Liver (tissue), 9 donors: ENCODE measurements around the gene ING1. TPM values are rescaled to one million over a fixed set of nuclear protein-coding genes. Genes with fewer than 3 reads are reported as not detected.
"Not testable (repeated sequence)": the region's sequence is repeated elsewhere in the genome, so short reads cannot be mapped to it uniquely, and the experiment has no call there.

ENCODE experiments used
- DNase-seq: peaks from one replicate; pipeline ENCODE4 v3.0.0-alpha.2; 2017; ENCODE audit warnings: low spot score
- H3K27ac ChIP-seq, 2 donors: one replicate each; pipeline ENCODE4 v1.7.0; 2013; ENCODE audit warnings: inconsistent platforms in 2 of 2, low read length in 2 of 2, control low read depth in 1 of 2, low read depth in 1 of 2, mild to moderate bottlenecking in 1 of 2
- H3K27me3 ChIP-seq, 4 donors: one replicate each; pipeline versions ENCODE4 v1.6.1 to v1.7.0; 2013; ENCODE audit warnings: low read length in 3 of 4, inconsistent platforms in 1 of 4, mild to moderate bottlenecking in 1 of 4, moderate library complexity in 1 of 4; ENCODE audit not compliant: control insufficient read depth in 4 of 4, insufficient read depth in 4 of 4
- H3K36me3 ChIP-seq, 4 donors: one replicate each; pipeline versions ENCODE4 v1.6.1 to v1.7.0; 2013; ENCODE audit warnings: low read length in 3 of 4, mild to moderate bottlenecking in 3 of 4, low read depth in 1 of 4, moderate library complexity in 1 of 4; ENCODE audit not compliant: control insufficient read depth in 4 of 4, insufficient read depth in 3 of 4
- H3K4me1 ChIP-seq, 4 donors: one replicate each; pipeline versions ENCODE4 v1.6.1 to v1.7.0; 2013; ENCODE audit warnings: low read length in 3 of 4, mild to moderate bottlenecking in 3 of 4, moderate library complexity in 1 of 4; ENCODE audit not compliant: control insufficient read depth in 4 of 4, insufficient read depth in 4 of 4
- H3K4me3 ChIP-seq, 3 donors: one replicate each; pipeline versions ENCODE4 v1.6.1 to v1.7.0; 2013; ENCODE audit warnings: low read length in 3 of 3, control low read depth in 1 of 3, low read depth in 1 of 3, mild to moderate bottlenecking in 1 of 3
- H3K9ac ChIP-seq, 2 donors: one replicate each; pipeline ENCODE4 v1.7.0; 2013; ENCODE audit warnings: low read length in 2 of 2, mild to moderate bottlenecking in 2 of 2, moderate library complexity in 2 of 2, control low read depth in 1 of 2, low read depth in 1 of 2
- H3K9me3 ChIP-seq, 4 donors: one replicate each; pipeline versions ENCODE4 v1.6.1 to v1.7.0; 2013; ENCODE audit warnings: low read length in 3 of 4; ENCODE audit not compliant: control insufficient read depth in 4 of 4
- EGR1 ChIP-seq, 2 donors: IDR thresholded peaks; 2 replicates each; pipeline ENCODE4 v1.6.1; 2016 to 2018; ENCODE audit warnings: antibody characterized with exemption in 2 of 2, low read depth in 2 of 2
- FOXA1 ChIP-seq: IDR thresholded peaks from 2 replicates; pipeline ENCODE4 v1.6.1; 2016; ENCODE audit warnings: antibody characterized with exemption
- FOXA2 ChIP-seq: IDR thresholded peaks from 2 replicates; pipeline ENCODE4 v1.6.1; 2016; ENCODE audit warnings: antibody characterized with exemption
- GABPA ChIP-seq, 2 donors: IDR thresholded peaks in 1 of 2; conservative IDR thresholded peaks in 1 of 2; 2 replicates each; pipeline ENCODE4 v1.6.1; 2016; ENCODE audit warnings: antibody characterized with exemption in 2 of 2, mild to moderate bottlenecking in 1 of 2, moderate library complexity in 1 of 2
- HNF4A ChIP-seq, 2 donors: conservative IDR thresholded peaks; 2 replicates each; pipeline ENCODE4 v1.6.1; 2016; ENCODE audit warnings: antibody characterized with exemption in 2 of 2, mild to moderate bottlenecking in 2 of 2
- HNF4G ChIP-seq: IDR thresholded peaks from 2 replicates; pipeline ENCODE4 v1.6.1; 2016; ENCODE audit warnings: antibody characterized with exemption
- JUND ChIP-seq, 2 donors: IDR thresholded peaks; 2 replicates each; pipeline ENCODE4 v1.6.1; 2016; ENCODE audit warnings: antibody characterized with exemption in 2 of 2
- NR2F2 ChIP-seq: IDR thresholded peaks from 2 replicates; pipeline ENCODE4 v1.6.1; 2016; ENCODE audit warnings: antibody characterized with exemption
- RAD21 ChIP-seq, 2 donors: IDR thresholded peaks; 2 replicates each; pipeline ENCODE4 v1.6.1; 2016; ENCODE audit warnings: antibody characterized with exemption in 2 of 2, mild to moderate bottlenecking in 2 of 2
- RXRA ChIP-seq, 2 donors: IDR thresholded peaks; 2 replicates each; pipeline ENCODE4 v1.6.1; 2017 to 2018; ENCODE audit warnings: antibody characterized with exemption in 2 of 2, mild to moderate bottlenecking in 1 of 2
- SP1 ChIP-seq: IDR thresholded peaks from 2 replicates; pipeline ENCODE4 v1.6.1; 2018; ENCODE audit warnings: antibody characterized with exemption, mild to moderate bottlenecking
- TAF1 ChIP-seq: conservative IDR thresholded peaks from 2 replicates; pipeline ENCODE4 v1.6.1; 2016; ENCODE audit warnings: antibody characterized with exemption, mild to moderate bottlenecking
- YY1 ChIP-seq: IDR thresholded peaks from 2 replicates; pipeline ENCODE4 v1.6.1; 2016; ENCODE audit warnings: antibody characterized with exemption, mild to moderate bottlenecking
- WGBS: extraction: QIAGEN DNeasy Blood & Tissue Kit; methylation state at CpG from one replicate; pipeline ENCODE4 v1.1.7; 2013; 5-methylcytosine and 5-hydroxymethylcytosine counted together
- polyA plus RNA-seq, 2 donors: library from polyadenylated mRNA; stranded (reverse) in 1 of 2; unstranded in 1 of 2; fragments of 200-250 nt in 1 of 2; fragments of >200 nt in 1 of 2; fragmentation: Nextera tagmentation in 1 of 2; extraction: Ambion mirVana in 1 of 2; gene quantifications; one replicate each; pipeline versions ENCODE4 v1.2.1 to v1.2.3, GENCODE V29; 2013 to 2015
- total RNA-seq, 2 donors: library from RNA; depleted of rRNA; stranded (reverse); fragments of >200 nt; gene quantifications; one replicate each; pipeline ENCODE4 v1.2.3, GENCODE V29; 2014
- TF ChIP-seq, protein P1 (sequence below): IDR thresholded peaks from 2 replicates; pipeline ENCODE4 v1.6.1; 2016; ENCODE audit warnings: antibody characterized with exemption
- TF ChIP-seq, protein P2 (sequence below): IDR thresholded peaks from 2 replicates; pipeline ENCODE4 v1.6.1; 2016; ENCODE audit warnings: antibody characterized with exemption
- TF ChIP-seq, protein P3 (sequence below): IDR thresholded peaks from 2 replicates; pipeline ENCODE4 v1.6.1; 2016; ENCODE audit warnings: antibody characterized with exemption
- TF ChIP-seq, protein P4 (sequence below): fragments of 150-350 bp; IDR thresholded peaks from 2 replicates; pipeline ENCODE4 v1.5.1; 2017; ENCODE audit warnings: improper control_type of control experiment, low read depth, low read length; ENCODE audit not compliant: missing input control
- TF ChIP-seq, protein P5 (sequence below): IDR thresholded peaks from 2 replicates; pipeline ENCODE4 v1.6.1; 2016; ENCODE audit warnings: antibody characterized with exemption, mild to moderate bottlenecking
- donor health status: healthy.
- donor health status: healthy.
- donor health status: healthy.
- donor health status: healthy.
- donor health status: healthy.

Gene ING1
- total and polyA plus RNA-seq, 4 donors: 7.5 to 14.1 (median 9.1) TPM

DNA sequence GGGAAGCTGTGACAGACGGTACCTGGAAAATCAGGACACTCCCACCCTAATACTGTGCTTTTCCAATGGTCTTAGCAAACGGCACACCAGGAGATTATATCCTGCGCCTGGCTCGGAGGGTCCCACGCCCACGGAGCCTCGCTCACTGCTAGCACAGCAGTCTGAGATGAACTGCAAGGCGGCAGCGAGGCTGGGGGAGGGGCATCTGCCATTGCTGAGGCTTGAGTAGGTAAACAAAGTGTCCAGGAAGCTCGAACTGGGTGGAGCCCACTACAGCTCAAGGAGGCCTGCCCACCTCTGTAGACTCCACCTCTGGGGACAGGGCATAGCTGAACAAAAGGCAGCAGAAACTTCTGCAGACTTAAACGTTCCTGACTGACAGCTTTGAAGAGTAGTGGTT, 43.7 kb upstream of the ING1 start:
- H3K4me3 ChIP-seq, H3K27ac ChIP-seq, H3K4me1 ChIP-seq, DNase-seq, H3K9me3 ChIP-seq, H3K9ac ChIP-seq, H3K27me3 ChIP-seq: not testable (repeated sequence)
- WGBS: 95% methylated on average over 11 of the region's 11 CpGs
- H3K36me3 ChIP-seq: peaks cover 2 to 20% (median 15%) of the 10 kb centered on the region in 4 donors

DNA sequence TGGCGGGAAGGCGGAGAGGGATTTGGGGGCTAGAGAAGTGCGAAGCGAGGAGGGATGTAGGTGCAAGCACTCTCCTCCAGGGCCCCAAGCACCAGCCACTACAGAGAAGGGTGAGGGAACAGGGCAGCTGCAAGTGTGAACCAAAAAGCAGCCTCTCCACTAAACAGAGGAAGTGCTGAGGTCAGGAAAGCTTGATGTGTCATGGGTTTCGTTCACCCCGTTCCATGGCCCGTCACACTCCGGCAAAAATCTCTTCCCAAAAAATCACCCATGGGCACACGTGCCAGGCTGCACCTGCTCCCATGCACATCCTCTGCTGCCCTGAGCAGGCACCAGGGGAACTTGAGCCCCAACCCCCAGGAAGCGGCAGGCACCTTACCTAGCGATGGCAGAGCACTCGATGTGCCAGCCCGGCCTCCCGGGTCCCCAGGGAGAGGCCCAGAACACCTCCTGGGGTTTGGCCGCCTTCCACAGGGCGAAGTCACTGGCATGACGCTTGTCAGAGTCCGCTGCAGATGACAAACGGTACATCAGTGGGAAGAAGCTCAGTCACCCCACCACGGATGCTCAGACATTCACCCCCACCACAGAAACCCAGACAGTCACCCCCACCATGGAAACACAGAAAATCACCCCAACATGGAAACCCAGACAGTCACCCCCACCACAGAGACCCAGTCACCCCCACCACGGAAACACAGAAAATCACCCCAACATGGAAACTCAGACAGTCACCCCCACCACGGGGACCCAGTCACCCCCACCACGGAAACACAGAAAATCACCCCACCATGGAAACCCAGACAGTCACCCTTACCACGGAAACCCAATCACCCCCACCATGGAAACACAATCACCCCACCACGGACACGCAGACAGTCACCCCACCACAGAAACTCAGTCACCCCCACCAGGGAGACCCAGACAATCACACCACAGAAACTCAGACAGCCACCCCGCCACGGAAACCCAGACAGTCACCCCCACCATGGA, 36.6 kb upstream of the ING1 start:
- no peak overlapping the region for H3K9ac ChIP-seq
- WGBS: 92% methylated on average over 28 of the region's 28 CpGs
- H3K9me3 ChIP-seq: no peaks in the 10 kb centered on the region
- H3K36me3 ChIP-seq: peaks cover 9 to 25% (median 12%) of the 10 kb centered on the region in 4 donors
- H3K4me3 ChIP-seq: no peak overlapping the region
- TF ChIP-seq, protein P1, sequence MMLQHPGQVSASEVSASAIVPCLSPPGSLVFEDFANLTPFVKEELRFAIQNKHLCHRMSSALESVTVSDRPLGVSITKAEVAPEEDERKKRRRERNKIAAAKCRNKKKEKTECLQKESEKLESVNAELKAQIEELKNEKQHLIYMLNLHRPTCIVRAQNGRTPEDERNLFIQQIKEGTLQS: no peak
- TF ChIP-seq RAD21 (IDR thresholded peaks at IDR 0.05) (no peak), HNF4G (no peak), FOXA1 (no peak), SP1 (no peak), GABPA (IDR thresholded peaks at IDR 0.05 in 1 of 2, conservative IDR thresholded peaks at IDR 0.05 in 1 of 2) (no peak), EGR1 (IDR thresholded peaks at IDR 0.05; ENCODE audit: low read depth in 2 of 2) (no peak), YY1 (no peak), RXRA (IDR thresholded peaks at IDR 0.05) (no peak), NR2F2 (no peak), FOXA2 (no peak), HNF4A (conservative IDR thresholded peaks at IDR 0.05) (no peak), TAF1 (no peak), JUND (IDR thresholded peaks at IDR 0.05) (no peak)
- TF ChIP-seq, protein P2, sequence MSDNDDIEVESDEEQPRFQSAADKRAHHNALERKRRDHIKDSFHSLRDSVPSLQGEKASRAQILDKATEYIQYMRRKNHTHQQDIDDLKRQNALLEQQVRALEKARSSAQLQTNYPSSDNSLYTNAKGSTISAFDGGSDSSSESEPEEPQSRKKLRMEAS: no peak
- TF ChIP-seq, protein P3, sequence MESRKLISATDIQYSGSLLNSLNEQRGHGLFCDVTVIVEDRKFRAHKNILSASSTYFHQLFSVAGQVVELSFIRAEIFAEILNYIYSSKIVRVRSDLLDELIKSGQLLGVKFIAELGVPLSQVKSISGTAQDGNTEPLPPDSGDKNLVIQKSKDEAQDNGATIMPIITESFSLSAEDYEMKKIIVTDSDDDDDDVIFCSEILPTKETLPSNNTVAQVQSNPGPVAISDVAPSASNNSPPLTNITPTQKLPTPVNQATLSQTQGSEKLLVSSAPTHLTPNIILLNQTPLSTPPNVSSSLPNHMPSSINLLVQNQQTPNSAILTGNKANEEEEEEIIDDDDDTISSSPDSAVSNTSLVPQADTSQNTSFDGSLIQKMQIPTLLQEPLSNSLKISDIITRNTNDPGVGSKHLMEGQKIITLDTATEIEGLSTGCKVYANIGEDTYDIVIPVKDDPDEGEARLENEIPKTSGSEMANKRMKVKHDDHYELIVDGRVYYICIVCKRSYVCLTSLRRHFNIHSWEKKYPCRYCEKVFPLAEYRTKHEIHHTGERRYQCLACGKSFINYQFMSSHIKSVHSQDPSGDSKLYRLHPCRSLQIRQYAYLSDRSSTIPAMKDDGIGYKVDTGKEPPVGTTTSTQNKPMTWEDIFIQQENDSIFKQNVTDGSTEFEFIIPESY: no peak
- TF ChIP-seq, protein P4, sequence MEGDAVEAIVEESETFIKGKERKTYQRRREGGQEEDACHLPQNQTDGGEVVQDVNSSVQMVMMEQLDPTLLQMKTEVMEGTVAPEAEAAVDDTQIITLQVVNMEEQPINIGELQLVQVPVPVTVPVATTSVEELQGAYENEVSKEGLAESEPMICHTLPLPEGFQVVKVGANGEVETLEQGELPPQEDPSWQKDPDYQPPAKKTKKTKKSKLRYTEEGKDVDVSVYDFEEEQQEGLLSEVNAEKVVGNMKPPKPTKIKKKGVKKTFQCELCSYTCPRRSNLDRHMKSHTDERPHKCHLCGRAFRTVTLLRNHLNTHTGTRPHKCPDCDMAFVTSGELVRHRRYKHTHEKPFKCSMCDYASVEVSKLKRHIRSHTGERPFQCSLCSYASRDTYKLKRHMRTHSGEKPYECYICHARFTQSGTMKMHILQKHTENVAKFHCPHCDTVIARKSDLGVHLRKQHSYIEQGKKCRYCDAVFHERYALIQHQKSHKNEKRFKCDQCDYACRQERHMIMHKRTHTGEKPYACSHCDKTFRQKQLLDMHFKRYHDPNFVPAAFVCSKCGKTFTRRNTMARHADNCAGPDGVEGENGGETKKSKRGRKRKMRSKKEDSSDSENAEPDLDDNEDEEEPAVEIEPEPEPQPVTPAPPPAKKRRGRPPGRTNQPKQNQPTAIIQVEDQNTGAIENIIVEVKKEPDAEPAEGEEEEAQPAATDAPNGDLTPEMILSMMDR: no peak
- TF ChIP-seq, protein P5, sequence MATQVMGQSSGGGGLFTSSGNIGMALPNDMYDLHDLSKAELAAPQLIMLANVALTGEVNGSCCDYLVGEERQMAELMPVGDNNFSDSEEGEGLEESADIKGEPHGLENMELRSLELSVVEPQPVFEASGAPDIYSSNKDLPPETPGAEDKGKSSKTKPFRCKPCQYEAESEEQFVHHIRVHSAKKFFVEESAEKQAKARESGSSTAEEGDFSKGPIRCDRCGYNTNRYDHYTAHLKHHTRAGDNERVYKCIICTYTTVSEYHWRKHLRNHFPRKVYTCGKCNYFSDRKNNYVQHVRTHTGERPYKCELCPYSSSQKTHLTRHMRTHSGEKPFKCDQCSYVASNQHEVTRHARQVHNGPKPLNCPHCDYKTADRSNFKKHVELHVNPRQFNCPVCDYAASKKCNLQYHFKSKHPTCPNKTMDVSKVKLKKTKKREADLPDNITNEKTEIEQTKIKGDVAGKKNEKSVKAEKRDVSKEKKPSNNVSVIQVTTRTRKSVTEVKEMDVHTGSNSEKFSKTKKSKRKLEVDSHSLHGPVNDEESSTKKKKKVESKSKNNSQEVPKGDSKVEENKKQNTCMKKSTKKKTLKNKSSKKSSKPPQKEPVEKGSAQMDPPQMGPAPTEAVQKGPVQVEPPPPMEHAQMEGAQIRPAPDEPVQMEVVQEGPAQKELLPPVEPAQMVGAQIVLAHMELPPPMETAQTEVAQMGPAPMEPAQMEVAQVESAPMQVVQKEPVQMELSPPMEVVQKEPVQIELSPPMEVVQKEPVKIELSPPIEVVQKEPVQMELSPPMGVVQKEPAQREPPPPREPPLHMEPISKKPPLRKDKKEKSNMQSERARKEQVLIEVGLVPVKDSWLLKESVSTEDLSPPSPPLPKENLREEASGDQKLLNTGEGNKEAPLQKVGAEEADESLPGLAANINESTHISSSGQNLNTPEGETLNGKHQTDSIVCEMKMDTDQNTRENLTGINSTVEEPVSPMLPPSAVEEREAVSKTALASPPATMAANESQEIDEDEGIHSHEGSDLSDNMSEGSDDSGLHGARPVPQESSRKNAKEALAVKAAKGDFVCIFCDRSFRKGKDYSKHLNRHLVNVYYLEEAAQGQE: no peak
- no peaks in the 10 kb centered on the region for H3K4me1 ChIP-seq
- H3K27ac ChIP-seq: no peak overlapping the region
- H3K27me3 ChIP-seq: no peaks in the 10 kb centered on the region
- no peak for DNase-seq
